Thyroid gland (tissue), 4 donors: ENCODE measurements around the gene ASIC5. TPM values are rescaled to one million over a fixed set of nuclear protein-coding genes. Genes with fewer than 3 reads are reported as not detected.

Experiments
- DNase-seq, 2 donors: peaks; one replicate each; pipeline ENCODE4 v3.0.0-alpha.2; 2019
- H3K27ac ChIP-seq, 3 donors: fragments of 200-600 bp; sonication (generic); 1 replicate in 2 of 3; 2 replicates in 1 of 3; pipeline ENCODE4 v1.5.1; 2016 to 2019; ENCODE audit warnings: mild to moderate bottlenecking in 1 of 3, moderate library complexity in 1 of 3
- H3K27me3 ChIP-seq: fragments of 200-600 bp; sonication (generic); one replicate; pipeline ENCODE4 v1.5.1; 2019
- H3K36me3 ChIP-seq, 2 donors: fragments of 200-600 bp; sonication (generic); one replicate each; pipeline ENCODE4 v1.5.1; 2016 to 2019
- H3K4me1 ChIP-seq, 2 donors: fragments of 200-600 bp; sonication (generic); one replicate each; pipeline ENCODE4 v1.5.1; 2017 to 2019
- H3K4me3 ChIP-seq, 3 donors: fragments of 200-600 bp; sonication (generic); replicated peaks in 1 of 3; 1 replicate in 2 of 3; 2 replicates in 1 of 3; pipeline ENCODE4 v1.5.1; 2016; ENCODE audit warnings: mild to moderate bottlenecking in 1 of 3
- H3K9me3 ChIP-seq: fragments of 200-600 bp; sonication (generic); one replicate; pipeline ENCODE4 v1.5.1; 2017
- CTCF ChIP-seq, 6 experiments: fragments of 200-600 bp in 3 of 6; fragments of 450-650 bp in 3 of 6; sonication (generic) in 3 of 6; IDR thresholded peaks; one replicate each; pipeline ENCODE4 v1.5.1; 2016 to 2019; ENCODE audit warnings: antibody characterized with exemption in 6 of 6, mild to moderate bottlenecking in 2 of 6, inconsistent platforms in 1 of 6, moderate library complexity in 1 of 6
- POLR2A ChIP-seq, 2 donors: fragments of 450-650 bp; IDR thresholded peaks; one replicate each; pipeline ENCODE4 v1.6.1; 2017; ENCODE audit warnings: antibody characterized with exemption in 2 of 2, mild to moderate bottlenecking in 2 of 2, moderate library complexity in 1 of 2
- WGBS, 2 donors: methylation state at CpG; one replicate each; pipeline ENCODE4 v1.1.5; 2017; 5-methylcytosine and 5-hydroxymethylcytosine counted together
- intact Hi-C: fragments of 100-400 bp; cut with DNase I; formaldehyde crosslinking; loops from one replicate; pipeline ENCODE4 v1.15.1; 2023
- total RNA-seq, 4 donors: library from RNA; depleted of rRNA; stranded (reverse); fragments of >200 nt; gene quantifications; one replicate each; pipeline ENCODE4 v1.2.3, GENCODE V29; 2016

The ASIC5 gene
- total RNA-seq, 4 donors from 2014 or later: not detected

DNA sequence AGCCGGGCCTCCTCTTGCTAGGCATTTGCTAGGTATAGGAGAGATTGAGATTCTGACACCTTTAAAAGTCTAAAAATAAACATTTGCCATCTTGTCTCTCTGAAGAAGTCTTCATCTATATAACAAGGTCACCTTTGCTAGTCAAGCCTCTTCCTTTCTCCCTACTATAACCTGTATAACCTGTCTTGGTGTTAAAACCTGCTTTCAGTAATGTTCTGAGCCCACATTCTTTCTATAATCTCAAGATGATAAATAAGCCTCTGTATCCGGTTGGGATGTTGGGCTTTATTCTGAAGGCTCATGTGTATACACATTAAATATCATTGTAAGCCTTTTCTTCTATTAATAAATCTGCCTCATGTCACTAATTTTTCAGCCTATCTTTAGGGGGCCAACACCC is 10.2 kb downstream of the ASIC5 start:
- WGBS, 2 donors: 78 to 85% methylated on average over 2 of the region's 2 CpGs
- no peaks in the 10 kb centered on the region for H3K36me3 ChIP-seq
- no peak overlapping the region for H3K4me3 ChIP-seq
- no peak for TF ChIP-seq POLR2A (IDR thresholded peaks at IDR 0.05)
- TF ChIP-seq CTCF (IDR thresholded peaks at IDR 0.05): no peak
- no peaks in the 10 kb centered on the region for H3K9me3 ChIP-seq
- H3K27me3 ChIP-seq: no peaks in the 10 kb centered on the region
- DNase-seq: no peak
- H3K4me1 ChIP-seq: no peaks in the 10 kb centered on the region
- intact Hi-C loops: no loop called here
- H3K27ac ChIP-seq: no peak overlapping the region

DNA sequence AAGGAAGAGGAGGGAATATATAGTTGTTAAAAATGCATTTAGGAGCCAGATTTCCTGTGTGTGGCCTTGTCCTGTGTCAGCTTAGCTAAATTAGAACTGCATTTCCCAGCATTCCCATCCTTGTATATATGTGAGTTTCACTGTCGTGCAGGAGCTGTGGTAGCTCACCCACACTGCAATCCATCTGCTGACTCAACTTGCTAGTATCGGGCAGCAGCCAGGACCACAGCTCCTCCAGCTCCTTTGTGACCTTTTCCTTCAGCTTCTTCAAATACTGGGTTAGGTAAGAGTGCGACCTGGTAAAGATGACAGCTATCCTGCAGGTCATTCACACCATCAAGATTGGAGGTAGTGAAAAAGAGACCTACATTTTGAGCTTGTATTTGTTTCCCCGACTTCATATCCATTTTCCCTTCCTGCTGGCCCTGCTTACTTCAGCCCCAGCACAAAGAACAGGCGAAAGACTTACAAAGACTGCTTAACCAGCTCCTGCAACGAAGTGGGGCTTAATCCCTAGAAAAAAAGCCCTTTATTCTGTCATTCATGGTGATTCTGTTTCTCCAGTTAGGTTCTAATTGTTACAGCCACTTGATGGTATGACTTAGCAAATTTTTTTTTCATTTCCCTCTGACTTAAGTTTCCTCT is 11.4 kb downstream of the ASIC5 start:
- no peak for DNase-seq
- Histone ChIP-seq H3K9me3 (no peaks in the 10 kb centered on the region), H3K36me3 (no peaks in the 10 kb centered on the region), H3K27me3 (no peaks in the 10 kb centered on the region), H3K4me1 (no peaks in the 10 kb centered on the region), H3K27ac (no peak overlapping the region), H3K4me3 (no peak overlapping the region)
- TF ChIP-seq POLR2A (IDR thresholded peaks at IDR 0.05): no peak
- TF ChIP-seq CTCF (IDR thresholded peaks at IDR 0.05): no peak
- 78 to 80% methylated on average over 6 of the region's 6 CpGs for WGBS, 2 donors
- intact Hi-C loops: no loop called here

GRCh38 chr4:155853189-155853588 is 12.9 kb downstream of the ASIC5 start:
- DNase-seq: no peak
- no peaks in the 10 kb centered on the region for H3K36me3 ChIP-seq
- no peak overlapping the region for H3K4me3 ChIP-seq
- TF ChIP-seq POLR2A (IDR thresholded peaks at IDR 0.05): no peak
- no peak for TF ChIP-seq CTCF (IDR thresholded peaks at IDR 0.05)
- no peaks in the 10 kb centered on the region for H3K4me1 ChIP-seq
- H3K9me3 ChIP-seq: no peaks in the 10 kb centered on the region
- intact Hi-C loops: no loop called here
- 96 to 99% methylated on average over 3 of the region's 3 CpGs for WGBS, 2 donors
- no peak overlapping the region for H3K27ac ChIP-seq
- H3K27me3 ChIP-seq: no peaks in the 10 kb centered on the region

DNA sequence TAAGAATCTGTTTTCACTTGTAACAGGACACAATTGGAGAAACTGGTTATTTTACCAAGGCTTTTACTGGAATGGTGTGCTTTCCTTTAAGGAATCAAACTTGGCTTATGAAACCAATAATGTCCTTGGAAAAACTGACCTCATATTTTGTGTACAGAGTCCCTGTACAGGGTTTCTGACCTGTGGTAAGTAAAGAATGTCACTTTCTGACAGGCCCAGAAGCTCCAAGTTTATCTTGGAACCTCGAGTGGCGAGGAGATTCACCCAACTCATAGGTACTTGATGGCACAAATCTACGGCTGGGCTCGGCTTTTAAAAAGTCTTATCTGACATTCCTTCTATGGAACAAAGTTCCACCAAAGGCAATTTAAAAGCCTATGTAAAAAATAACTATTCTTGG is 17.0 kb downstream of the ASIC5 start:
- H3K27me3 ChIP-seq: no peaks in the 10 kb centered on the region
- intact Hi-C loops: no loop called here
- no peak for TF ChIP-seq CTCF (IDR thresholded peaks at IDR 0.05)
- H3K9me3 ChIP-seq: no peaks in the 10 kb centered on the region
- no peak overlapping the region for H3K27ac ChIP-seq
- WGBS, 2 donors: 91 to 95% methylated on average over 4 of the region's 4 CpGs
- H3K36me3 ChIP-seq: no peaks in the 10 kb centered on the region
- no peak overlapping the region for H3K4me3 ChIP-seq
- no peak for DNase-seq
- H3K4me1 ChIP-seq: no peaks in the 10 kb centered on the region

DNA sequence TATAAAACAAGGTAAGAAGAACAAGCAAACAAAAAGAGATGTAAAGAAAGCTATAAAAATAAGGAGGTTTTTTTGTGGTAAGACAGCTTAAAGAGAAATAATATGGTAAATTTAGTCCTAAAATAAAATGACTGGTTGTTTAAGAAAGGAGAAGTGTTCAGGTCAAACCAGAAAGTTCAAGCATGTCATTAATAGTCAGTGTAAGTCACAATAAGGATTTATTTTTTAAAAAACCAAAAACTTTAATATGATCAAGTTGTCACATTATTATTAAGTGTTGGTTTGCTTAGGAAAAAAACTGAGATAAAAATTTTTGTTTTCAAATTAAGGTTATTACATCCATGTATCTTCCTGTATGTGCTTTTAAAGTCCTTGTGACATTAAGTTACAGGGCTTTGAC is 19.1 kb downstream of the ASIC5 start:
- Histone ChIP-seq H3K36me3 (no peaks in the 10 kb centered on the region), H3K27me3 (no peaks in the 10 kb centered on the region), H3K4me3 (no peak overlapping the region), H3K9me3 (no peaks in the 10 kb centered on the region), H3K4me1 (no peaks in the 10 kb centered on the region), H3K27ac (no peak overlapping the region)
- intact Hi-C loops: no loop called here
- TF ChIP-seq CTCF (IDR thresholded peaks at IDR 0.05) (no peak), POLR2A (IDR thresholded peaks at IDR 0.05) (no peak)
- DNase-seq: no peak
